Right lobe of liver (tissue), 6 donors: ENCODE results near the gene HBG2. TPM values are rescaled to one million over a fixed set of nuclear protein-coding genes. Genes with fewer than 3 reads are reported as not detected.

ENCODE experiments used
- ATAC-seq, 4 donors: fragments of 200-7000 bp; cut with Tn5 transposase; one replicate each; pipeline ENCODE4 v1.9.1; 2020; ENCODE audit warnings: mild to moderate bottlenecking in 4 of 4, moderate library complexity in 4 of 4
- DNase-seq, 3 donors: peaks; one replicate each; pipeline ENCODE4 v3.0.0-alpha.2; 2020
- H3K27ac ChIP-seq, 3 donors: fragments of 200-600 bp; one replicate each; pipeline ENCODE4 v1.8.0; 2022
- H3K27me3 ChIP-seq, 2 donors: fragments of 200-600 bp; one replicate each; pipeline ENCODE4 v1.8.0; 2022
- H3K36me3 ChIP-seq, 4 donors: fragments of 200-600 bp; sonication (generic) in 1 of 4; one replicate each; pipeline versions ENCODE4 v1.5.1 to v1.8.0; 2017 to 2022; ENCODE audit warnings: control low read depth in 1 of 4
- H3K4me1 ChIP-seq, 4 donors: fragments of 200-600 bp; sonication (generic) in 1 of 4; one replicate each; pipeline versions ENCODE4 v1.5.1 to v1.8.0; 2017 to 2022; ENCODE audit warnings: control low read depth in 1 of 4
- H3K4me3 ChIP-seq, 3 donors: fragments of 200-600 bp; one replicate each; pipeline ENCODE4 v1.8.0; 2022
- H3K9me3 ChIP-seq, 4 donors: fragments of 200-600 bp; sonication (generic) in 1 of 4; one replicate each; pipeline versions ENCODE4 v1.5.1 to v1.8.0; 2017 to 2022; ENCODE audit warnings: control low read depth in 1 of 4
- POLR2A ChIP-seq: fragments of 450-650 bp; IDR thresholded peaks from one replicate; pipeline ENCODE4 v1.6.1; 2017; ENCODE audit warnings: antibody characterized with exemption, mild to moderate bottlenecking
- WGBS: methylation state at CpG from one replicate; pipeline ENCODE4 v1.1.6; 2018; ENCODE audit warnings: low coverage, low lambda C conversion rate; ENCODE audit not compliant: insufficient coverage; ENCODE audit errors: missing lambda C conversion rate; 5-methylcytosine and 5-hydroxymethylcytosine counted together
- intact Hi-C, 2 donors: fragments of 100-400 bp; cut with DNase I; formaldehyde crosslinking; loops; one replicate each; pipeline versions ENCODE4 v1.11.2 to v1.14.1; 2022
- total RNA-seq, 6 experiments: library from RNA; depleted of rRNA in 2 of 6; stranded (reverse); fragments of >200 nt in 2 of 6; fragmentation: NEBNext Ultra II Directional in 3 of 6; extraction: Animal tissue kit (Norgen Biotek cat#: 25700) in 3 of 6; gene quantifications; one replicate each; pipeline versions ENCODE4 v1.1.0 to v1.2.4, GENCODE V29; 2016 to 2023
- TF ChIP-seq, protein P1 (sequence below), 4 donors: fragments of 200-600 bp in 3 of 4; fragments of 450-650 bp in 1 of 4; IDR thresholded peaks; one replicate each; pipeline versions ENCODE4 v1.5.1 to v1.8.0; 2016 to 2022; ENCODE audit warnings: antibody characterized with exemption in 4 of 4, mild to moderate bottlenecking in 2 of 4
- donor health status: DM: no; HTN: yes; CAD: no.
- donor health status: DM: no; HTN: no; CAD: no.
- donor health status: DM: no; HTN: no; CAD: no.
- donor health status: DM: no; HTN: yes; CAD: no.
- donor health status: DM: no; HTN: yes; CAD: no.

Gene HBG2
- total RNA-seq, 6 experiments from 2014 or later, result not detected

DNA sequence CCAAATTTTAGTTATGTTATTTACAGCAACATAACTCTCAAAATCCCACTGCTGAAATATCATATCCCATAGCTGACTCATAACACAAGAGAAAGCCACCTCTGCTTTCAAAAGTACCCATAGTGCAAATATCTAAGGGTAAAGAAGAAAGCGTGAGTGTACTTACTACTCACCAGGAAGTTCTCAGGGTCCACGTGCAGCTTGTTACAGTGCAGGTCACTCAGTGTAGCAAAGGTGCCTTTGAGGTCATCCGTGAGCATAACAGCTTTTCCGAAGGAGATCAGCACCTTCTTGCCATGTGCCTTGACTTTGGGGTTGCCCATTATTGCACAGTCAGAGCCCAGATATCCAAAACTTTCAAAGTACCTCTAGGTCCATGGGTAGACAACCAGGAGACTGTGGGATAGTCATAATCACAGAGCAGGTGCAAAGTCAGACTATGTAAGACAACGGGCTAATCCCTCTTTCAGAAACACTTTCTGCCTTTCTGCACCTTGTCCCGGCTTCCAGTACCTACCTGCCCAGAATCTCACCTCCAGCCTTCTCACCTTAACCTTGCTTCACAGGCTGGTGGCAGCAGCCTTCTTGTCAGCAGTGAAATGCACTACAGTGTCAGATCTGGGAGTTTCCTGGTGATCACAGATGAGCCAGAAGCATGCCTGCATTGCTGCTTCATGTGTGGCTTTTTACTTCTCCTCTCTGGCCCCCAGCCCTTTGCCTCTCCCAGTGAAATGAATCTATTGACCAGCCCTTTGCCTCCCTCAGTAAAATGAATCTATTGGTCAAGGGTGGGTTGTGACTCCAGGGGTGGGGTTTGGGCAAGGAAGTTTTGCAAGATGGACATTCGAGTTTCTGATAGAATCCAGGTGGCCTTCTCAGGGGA, 11.4 kb downstream of the HBG2 start:
- Histone ChIP-seq H3K9me3 (no peaks in the 10 kb centered on the region), H3K4me1 (no peaks in the 10 kb centered on the region), H3K4me3 (no peak overlapping the region), H3K36me3 (no peaks in the 10 kb centered on the region), H3K27me3 (no peaks in the 10 kb centered on the region), H3K27ac (no peak overlapping the region)
- no peak for ATAC-seq
- no peak for DNase-seq
- intact Hi-C loops, result no loop called here
- TF ChIP-seq, protein P1, sequence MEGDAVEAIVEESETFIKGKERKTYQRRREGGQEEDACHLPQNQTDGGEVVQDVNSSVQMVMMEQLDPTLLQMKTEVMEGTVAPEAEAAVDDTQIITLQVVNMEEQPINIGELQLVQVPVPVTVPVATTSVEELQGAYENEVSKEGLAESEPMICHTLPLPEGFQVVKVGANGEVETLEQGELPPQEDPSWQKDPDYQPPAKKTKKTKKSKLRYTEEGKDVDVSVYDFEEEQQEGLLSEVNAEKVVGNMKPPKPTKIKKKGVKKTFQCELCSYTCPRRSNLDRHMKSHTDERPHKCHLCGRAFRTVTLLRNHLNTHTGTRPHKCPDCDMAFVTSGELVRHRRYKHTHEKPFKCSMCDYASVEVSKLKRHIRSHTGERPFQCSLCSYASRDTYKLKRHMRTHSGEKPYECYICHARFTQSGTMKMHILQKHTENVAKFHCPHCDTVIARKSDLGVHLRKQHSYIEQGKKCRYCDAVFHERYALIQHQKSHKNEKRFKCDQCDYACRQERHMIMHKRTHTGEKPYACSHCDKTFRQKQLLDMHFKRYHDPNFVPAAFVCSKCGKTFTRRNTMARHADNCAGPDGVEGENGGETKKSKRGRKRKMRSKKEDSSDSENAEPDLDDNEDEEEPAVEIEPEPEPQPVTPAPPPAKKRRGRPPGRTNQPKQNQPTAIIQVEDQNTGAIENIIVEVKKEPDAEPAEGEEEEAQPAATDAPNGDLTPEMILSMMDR (IDR thresholded peaks at IDR 0.05), result no peak
- TF ChIP-seq POLR2A, result no peak
- 31% methylated on average over 6 of the region's 7 CpGs for WGBS

DNA sequence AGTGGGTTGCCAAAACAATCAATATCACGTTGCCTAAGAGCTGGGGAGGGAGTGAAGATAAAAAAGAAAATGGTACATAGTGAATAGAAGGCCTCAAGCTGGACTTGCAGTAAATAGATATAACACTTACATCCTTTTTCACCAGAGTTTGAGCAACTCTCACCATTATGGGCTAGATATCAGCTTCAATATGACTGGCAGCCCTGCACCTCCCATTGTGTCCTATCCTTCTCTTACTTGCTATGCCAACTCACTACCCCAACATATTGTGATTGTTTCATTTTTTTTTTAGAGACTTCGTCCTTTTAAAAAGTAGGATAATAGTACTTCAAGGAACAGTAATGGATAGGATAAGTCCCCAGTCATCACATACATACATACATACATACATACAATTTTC, 12.4 kb downstream of the HBG2 start:
- TF ChIP-seq, protein P1 (IDR thresholded peaks at IDR 0.05), result no peak
- ATAC-seq (no peak), DNase-seq (no peak)
- Histone ChIP-seq H3K27ac (no peak overlapping the region), H3K4me1 (no peaks in the 10 kb centered on the region), H3K27me3 (no peaks in the 10 kb centered on the region), H3K4me3 (no peak overlapping the region), H3K9me3 (no peaks in the 10 kb centered on the region), H3K36me3 (no peaks in the 10 kb centered on the region)
- WGBS, result 17% methylated on average over 2 of the region's 2 CpGs
- intact Hi-C loops, result no loop called here

DNA sequence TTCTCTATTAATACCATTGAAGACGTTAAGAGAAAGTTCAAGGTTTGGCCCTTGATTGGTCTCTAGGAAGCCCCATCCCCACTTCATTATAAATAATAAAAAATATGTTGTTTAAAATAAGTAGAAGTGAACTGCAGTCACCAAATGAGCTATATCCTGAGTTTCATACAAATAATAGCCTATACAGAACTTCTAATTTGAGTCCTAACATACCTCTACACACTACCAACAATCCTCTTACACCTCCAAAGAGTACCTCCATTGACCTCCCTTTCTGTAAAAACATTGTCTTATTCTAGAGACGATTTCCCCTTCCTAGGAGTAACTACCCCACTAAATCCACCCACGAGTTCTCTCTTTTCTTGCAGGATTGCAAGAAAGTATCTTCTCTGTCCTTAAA, 13.1 kb downstream of the HBG2 start:
- Histone ChIP-seq H3K9me3 (no peaks in the 10 kb centered on the region), H3K27ac (no peak overlapping the region), H3K4me3 (no peak overlapping the region), H3K27me3 (no peaks in the 10 kb centered on the region), H3K4me1 (no peaks in the 10 kb centered on the region), H3K36me3 (no peaks in the 10 kb centered on the region)
- DNase-seq (no peak), ATAC-seq (no peak)
- intact Hi-C loops, result no loop called here
- TF ChIP-seq POLR2A, result no peak
- TF ChIP-seq, protein P1 (IDR thresholded peaks at IDR 0.05), result no peak
- 26% methylated on average over 3 of the region's 3 CpGs for WGBS

DNA sequence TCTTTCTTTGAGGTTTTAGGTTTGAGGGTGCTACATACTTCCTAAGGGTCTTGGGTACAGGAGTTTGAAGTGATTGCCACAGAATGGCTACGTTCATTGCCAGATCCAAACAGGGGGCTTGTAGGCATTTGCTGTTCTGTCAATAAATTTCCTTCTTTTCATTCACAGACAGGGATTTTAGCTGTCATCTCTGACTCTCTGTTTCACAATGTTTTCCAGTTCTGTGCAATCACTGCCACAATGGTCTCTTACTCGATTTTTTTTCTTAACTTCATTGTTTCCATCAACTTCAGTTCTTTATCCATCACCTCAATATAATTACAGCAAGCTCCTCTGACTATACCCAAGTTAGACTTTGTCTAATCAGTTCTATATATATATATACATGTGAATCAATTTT, 14.1 kb downstream of the HBG2 start:
- no peaks in the 10 kb centered on the region for H3K9me3 ChIP-seq
- H3K4me1 ChIP-seq, result no peaks in the 10 kb centered on the region
- intact Hi-C loops, result no loop called here
- no peak for TF ChIP-seq POLR2A
- TF ChIP-seq, protein P1 (IDR thresholded peaks at IDR 0.05), result no peak
- no peak for DNase-seq
- no peak overlapping the region for H3K4me3 ChIP-seq
- no peak for ATAC-seq
- H3K36me3 ChIP-seq, result no peaks in the 10 kb centered on the region
- no peaks in the 10 kb centered on the region for H3K27me3 ChIP-seq
- WGBS, result 24% methylated on average over 2 of the region's 2 CpGs
- no peak overlapping the region for H3K27ac ChIP-seq
